K562 (cell line): ENCODE data around the gene LOXHD1. TPM values are rescaled to one million over a fixed set of nuclear protein-coding genes. Genes with fewer than 3 reads are reported as not detected.

Experiments used
- ATAC-seq: fragments of 200-7000 bp; cut with Tn5 transposase; 3 replicates; pipeline ENCODE4 v1.9.1; 2020; ENCODE audit warnings: moderate library complexity
- BruUV-seq: library from RNA; stranded (reverse); fragments of 400-500 nt; replicated peaks from 2 replicates; lab custom pipeline; 2021; lab: Mats Ljungman, UMichigan
- CTCF ChIA-PET: fragments of 300-600 bp; formaldehyde crosslinking; extraction: SDS; loops from one replicate; lab custom pipeline; 2021; ENCODE audit warnings: low intra/inter-chr PET ratio; lab: Yijun Ruan, JAX
- POLR2A ChIA-PET: fragments of 300-600, 350-650 bp; sonication (Branson Sonifier 250); formaldehyde crosslinking; extraction: SDS; loops from one replicate; lab custom pipeline; 2021; ENCODE audit warnings: antibody characterized with exemption, inconsistent platforms; lab: Yijun Ruan, JAX
- DNase-seq, 4 experiments: peaks; one replicate each; pipeline versions ENCODE4 v3.0.0 to v3.0.0-alpha.2; 2011 to 2018; ENCODE audit warnings: low spot score in 3 of 4, mixed read lengths in 3 of 4; ENCODE audit errors: extremely low read depth in 1 of 4
- FAIRE-seq: peaks from 2 replicates; lab custom pipeline; 2011; peaks lifted over from hg19 to GRCh38; lab: Jason Lieb, UNC
- H2AFZ ChIP-seq: 2 replicates; pipeline ENCODE4 v1.6.0; 2011; ENCODE audit warnings: low read depth, low read length, control low read depth, inconsistent platforms
- H3K27ac ChIP-seq: fragments of 200-600 bp; 3 replicates; pipeline ENCODE4 v1.8.0; 2011; ENCODE audit warnings: low read depth, mild to moderate bottlenecking, control low read depth, inconsistent platforms, low read length, moderate library complexity, mixed read lengths; ENCODE audit errors: extremely low read depth
- H3K27me3 ChIP-seq, 2 experiments: fragments of 300-600 bp in 1 of 2; 2 replicates in 1 of 2; 3 replicates in 1 of 2; pipeline versions ENCODE4 v1.6.0 to v1.8.0; 2011; ENCODE audit warnings: inconsistent platforms in 2 of 2, low read length in 2 of 2, mild to moderate bottlenecking in 1 of 2, mixed read lengths in 1 of 2, moderate library complexity in 1 of 2; ENCODE audit not compliant: control insufficient read depth in 2 of 2, insufficient read depth in 2 of 2
- H3K36me3 ChIP-seq: fragments of 300-600 bp; 3 replicates; pipeline ENCODE4 v1.8.0; 2011; ENCODE audit warnings: mild to moderate bottlenecking, low read length, inconsistent platforms; ENCODE audit not compliant: control insufficient read depth, insufficient read depth
- H3K4me1 ChIP-seq, 2 experiments: fragments of 200-600 bp in 1 of 2; replicated peaks in 1 of 2; 2 replicates in 1 of 2; 3 replicates in 1 of 2; pipeline versions ENCODE4 v1.5.1 to v1.8.0; 2011; ENCODE audit warnings: inconsistent platforms in 2 of 2, low read length in 2 of 2, mild to moderate bottlenecking in 1 of 2, mixed read lengths in 1 of 2, moderate library complexity in 1 of 2; ENCODE audit not compliant: control insufficient read depth in 2 of 2, insufficient read depth in 2 of 2
- H3K4me2 ChIP-seq: 2 replicates; pipeline ENCODE4 v1.6.1; 2011; ENCODE audit warnings: low read length, control low read depth, inconsistent platforms, mixed read lengths; ENCODE audit not compliant: insufficient read depth
- H3K4me3 ChIP-seq: fragments of 200-600 bp; sonication (generic), shearing (Covaris generic); 2 replicates; pipeline ENCODE4 v1.5.1; 2016; ENCODE audit warnings: control low read depth, inconsistent platforms
- H3K79me2 ChIP-seq: fragments of 200-600 bp; 3 replicates; pipeline ENCODE4 v1.8.0; 2011; ENCODE audit warnings: low read length, inconsistent platforms; ENCODE audit not compliant: control insufficient read depth, insufficient read depth
- H3K9ac ChIP-seq, 2 experiments: 2 replicates each; pipeline versions ENCODE4 v1.6.0 to v1.6.1; 2011; ENCODE audit warnings: low read depth in 2 of 2, low read length in 2 of 2, control low read depth in 1 of 2, inconsistent platforms in 1 of 2, mild to moderate bottlenecking in 1 of 2, mixed read lengths in 1 of 2; ENCODE audit not compliant: insufficient read depth in 1 of 2
- H3K9me1 ChIP-seq: one replicate; pipeline ENCODE4 v1.6.0; 2011; ENCODE audit warnings: inconsistent platforms, mild to moderate bottlenecking, low read length, moderate library complexity; ENCODE audit not compliant: control insufficient read depth, insufficient read depth
- H3K9me3 ChIP-seq: replicated peaks from 2 replicates; pipeline ENCODE4 v1.5.1; 2011; ENCODE audit warnings: low read depth, low read length, inconsistent platforms; ENCODE audit not compliant: control insufficient read depth, insufficient read depth
- H4K20me1 ChIP-seq: replicated peaks from 2 replicates; pipeline ENCODE4 v1.6.1; 2011; ENCODE audit warnings: low read length, inconsistent platforms, mixed read lengths; ENCODE audit not compliant: control insufficient read depth, insufficient read depth
- CBX5 ChIP-seq: IDR thresholded peaks from 2 replicates; pipeline ENCODE4 v1.6.1; 2014; ENCODE audit warnings: low read depth, borderline replicate concordance
- CEBPG ChIP-seq, 3 experiments: fragments of 200-800 bp in 1 of 3; sonication (Bioruptor generic) in 1 of 3; sonication (generic) in 1 of 3; formaldehyde crosslinking in 1 of 3; IDR thresholded peaks in 2 of 3; conservative IDR thresholded peaks in 1 of 3; 2 replicates each; pipeline versions ENCODE4 v1.6.1 to v1.8.0; 2016 to 2022; ENCODE audit warnings: missing compliant biosample characterization in 2 of 3, missing genetic modification characterization in 2 of 3, mild to moderate bottlenecking in 1 of 3, missing genetic modification reagents in 1 of 3
- ERF ChIP-seq: fragments of 450-650 bp; formaldehyde crosslinking; IDR thresholded peaks from 2 replicates; pipeline ENCODE4 v1.4.0; 2020; ENCODE audit warnings: mild to moderate bottlenecking, mixed read lengths
- FOXA1 ChIP-seq: fragments of 450-650 bp; IDR thresholded peaks from 2 replicates; pipeline ENCODE4 v1.6.1; 2016; ENCODE audit warnings: mild to moderate bottlenecking, borderline replicate concordance
- NR3C1 ChIP-seq: sonication (generic); formaldehyde crosslinking; IDR thresholded peaks from 2 replicates; pipeline ENCODE4 v1.8.1; 2022; ENCODE audit warnings: missing genetic modification reagents
- NUFIP1 ChIP-seq: fragments of 450-650 bp; IDR thresholded peaks from 2 replicates; pipeline ENCODE4 v1.6.1; 2018; ENCODE audit not compliant: partially characterized antibody
- POLR2AphosphoS5 ChIP-seq: IDR thresholded peaks from 2 replicates; pipeline ENCODE4 v1.6.1; 2011; ENCODE audit warnings: mild to moderate bottlenecking, low read depth, low read length, moderate library complexity; ENCODE audit not compliant: control insufficient read depth, insufficient read depth
- RCOR1 ChIP-seq, 2 experiments: IDR thresholded peaks; 2 replicates each; pipeline ENCODE4 v1.6.1; 2012; ENCODE audit warnings: low read depth in 2 of 2, low read length in 2 of 2, borderline replicate concordance in 1 of 2, improper control_type of control experiment in 1 of 2
- SIRT6 ChIP-seq: IDR thresholded peaks from one replicate; pipeline ENCODE4 v1.6.1; 2012; ENCODE audit warnings: low read depth, mild to moderate bottlenecking, control low read depth, inconsistent platforms, low read length, moderate library complexity
- SREBF1 ChIP-seq: fragments of 150-350 bp; IDR thresholded peaks from 2 replicates; pipeline ENCODE4 v1.6.1; 2014; ENCODE audit warnings: antibody characterized with exemption, low read depth, low read length, borderline replicate concordance
- STAT5B ChIP-seq: fragments of 250-450 bp; sonication (Bioruptor Pico); IDR thresholded peaks from 2 replicates; pipeline ENCODE4 v1.8.0; 2021; ENCODE audit warnings: mild to moderate bottlenecking, inconsistent platforms
- ZNF146 ChIP-seq: IDR thresholded peaks from one replicate; pipeline ENCODE4 v1.6.1; 2018; ENCODE audit warnings: missing compliant biosample characterization; ENCODE audit not compliant: unreplicated experiment
- ZNF436 ChIP-seq: fragments of 250-450, 450-650 bp; sonication (Bioruptor Pico); formaldehyde crosslinking; IDR thresholded peaks from 2 replicates; pipeline ENCODE4 v1.7.0; 2020; ENCODE audit warnings: mild to moderate bottlenecking
- ZNF444 ChIP-seq: fragments of 250-450 bp; sonication (Bioruptor Pico); IDR thresholded peaks from 2 replicates; pipeline ENCODE4 v1.4.0; 2020; ENCODE audit warnings: mild to moderate bottlenecking, moderate library complexity
- ZNF695 ChIP-seq: fragments of 450-650 bp; formaldehyde crosslinking; IDR thresholded peaks from 2 replicates; pipeline ENCODE4 v1.4.0; 2020; ENCODE audit warnings: mild to moderate bottlenecking, moderate library complexity
- WGBS: fragments of 100-300 bp; shearing (Covaris generic); methylation state at CpG from one replicate; pipeline ENCODE4 v1.1.6; 2016; ENCODE audit warnings: low coverage, mixed read lengths; ENCODE audit not compliant: insufficient coverage; ENCODE audit errors: missing lambda C conversion rate; 5-methylcytosine and 5-hydroxymethylcytosine counted together
- in situ Hi-C: fragments of 300-500 bp; cut with MboI; formaldehyde crosslinking; loops from 4 replicates; pipeline ENCODE4 v1.15.0; 2018; ENCODE audit warnings: inconsistent platforms, mixed read lengths
- intact Hi-C: fragments of 100-400 bp; cut with micrococcal nuclease; formaldehyde crosslinking; loops from 2 replicates; pipeline ENCODE4 v1.14.2; 2022
- polyA plus RNA-seq, 8 experiments: library from polyadenylated mRNA; depleted of rRNA in 4 of 8; stranded (reverse) in 5 of 8; unstranded in 3 of 8; fragments of >200 nt; fragmentation: Nextera tagmentation in 2 of 8; fragmentation: Illumina TruSeq in 1 of 8; extraction: Ambion mirVana in 2 of 8; extraction: Trizol in 1 of 8; gene quantifications; 2 replicates each; pipeline versions ENCODE4 v1.2.1 to v1.2.3, GENCODE V29; 2011 to 2014; ENCODE audit warnings: inconsistent platforms in 1 of 8, missing spikeins in 1 of 8
- total RNA-seq, 7 experiments: library from RNA; depleted of rRNA in 6 of 7; stranded (reverse); fragments of >200 nt in 6 of 7; fragmentation: Illumina TruSeq in 2 of 7; extraction: Trizol in 2 of 7; gene quantifications; 2 replicates each; pipeline versions ENCODE4 v1.2.1 to v1.2.3, GENCODE V29; 2011 to 2021; ENCODE audit warnings: low replicate concordance in 1 of 7
- TF ChIP-seq, protein P1 (sequence below), 2 experiments: fragments of 250-450 bp in 1 of 2; fragments of 450-650 bp in 1 of 2; sonication (Bioruptor Pico) in 1 of 2; IDR thresholded peaks; 2 replicates each; pipeline versions ENCODE4 v1.6.1 to v1.8.0; 2016 to 2021; ENCODE audit warnings: mild to moderate bottlenecking in 2 of 2, moderate library complexity in 2 of 2, missing compliant biosample characterization in 1 of 2, missing genetic modification characterization in 1 of 2

Gene LOXHD1
- total and polyA plus RNA-seq, 9 of the 15 experiments (the other 6 are each of a cell fraction or from before 2014, with no cell fraction given), result not detected

DNA sequence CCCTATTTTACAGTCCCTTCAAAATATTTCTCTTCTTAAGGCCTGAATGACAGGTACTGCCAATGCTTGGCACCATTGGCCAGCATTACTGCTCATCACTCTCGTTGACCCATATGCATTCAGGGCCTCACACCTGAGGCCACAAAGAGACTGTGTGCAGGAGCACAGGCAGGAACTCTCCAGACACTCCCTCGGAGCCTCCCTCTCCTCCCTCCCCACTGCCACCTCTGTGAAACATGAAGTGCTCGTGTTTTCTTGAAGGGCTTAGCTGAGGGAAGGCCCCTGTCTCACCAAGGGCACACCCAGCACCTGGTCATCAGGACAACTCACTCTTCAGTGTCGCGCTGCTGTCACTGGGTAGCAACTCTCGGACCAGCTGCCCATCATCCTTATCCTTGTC, 85.3 kb downstream of the LOXHD1 start:
- H2AFZ ChIP-seq, result no peak overlapping the region
- ATAC-seq (no peak), DNase-seq (no peak)
- POLR2A ChIA-PET, result interaction anchor here (0.7 kb wide), 1 partner anchor 81 kb away, joined by 3 read pairs; no protein-coding TSS in a partner anchor
- no peaks in the 10 kb centered on the region for H3K36me3 ChIP-seq
- no peaks in the 10 kb centered on the region for H3K79me2 ChIP-seq
- no peaks in the 10 kb centered on the region for H3K9me1 ChIP-seq
- CTCF ChIA-PET, result no interaction called here
- H3K27ac ChIP-seq, result no peak overlapping the region
- TF ChIP-seq ZNF146 (CRISPR knock-in tag), result no peak
- TF ChIP-seq, all 486 proteins: peak for 0
- no peak overlapping the region for H3K9ac ChIP-seq
- no peaks in the 10 kb centered on the region; a peak in 1 of 5 replicates for H3K4me1 ChIP-seq
- H3K27me3 ChIP-seq, result no peaks in the 10 kb centered on the region
- FAIRE-seq, result no peak
- in situ Hi-C loops (no loop called here), intact Hi-C loops (no loop called here)
- WGBS, result 2% methylated on average over 5 of the region's 6 CpGs
- no peaks in the 10 kb centered on the region for H4K20me1 ChIP-seq
- BruUV-seq, result no TSS peak
- no peaks in the 10 kb centered on the region for H3K9me3 ChIP-seq
- H3K4me3 ChIP-seq, result no peak overlapping the region
- H3K4me2 ChIP-seq, result no peak overlapping the region

- Histone ChIP-seq H3K4me1 (no peaks in the 10 kb centered on the region; a peak in 1 of 5 replicates), H3K9me3 (no peaks in the 10 kb centered on the region), H4K20me1 (no peaks in the 10 kb centered on the region), H3K36me3 (no peaks in the 10 kb centered on the region), H3K4me2 (no peak overlapping the region), H3K4me3 (no peak overlapping the region), H3K79me2 (no peaks in the 10 kb centered on the region), H3K27ac (no peak overlapping the region), H3K9me1 (no peaks in the 10 kb centered on the region), H3K27me3 (no peaks in the 10 kb centered on the region), H2AFZ (no peak overlapping the region), H3K9ac (no peak overlapping the region)
- in situ Hi-C loops, result no loop called here
- BruUV-seq, result no TSS peak
- ATAC-seq, result no peak
- CTCF ChIA-PET, result no interaction called here
- no peak for FAIRE-seq
- POLR2A ChIA-PET, result interaction anchor here (0.5 kb wide), 1 partner anchor 188 kb away, joined by 3 read pairs; no protein-coding TSS in a partner anchor
- WGBS, result 2% methylated on average over 6 of the region's 6 CpGs
- intact Hi-C loops, result no loop called here
- no peak for DNase-seq
- TF ChIP-seq ZNF444 (CRISPR knock-in tag), result no peak
- TF ChIP-seq NR3C1 (CRISPR knock-in tag), result no peak
- TF ChIP-seq ERF (CRISPR knock-in tag), result no peak
- TF ChIP-seq SIRT6, result no peak
- no peak for TF ChIP-seq NUFIP1
- no peak for TF ChIP-seq RCOR1 (IDR thresholded peaks at IDR 0.05; ENCODE audit: borderline replicate concordance in 1 of 2, low read depth in 2 of 2, low read length in 2 of 2)
- no peak for TF ChIP-seq POLR2AphosphoS5
- TF ChIP-seq CEBPG (CRISPR knock-in tag; IDR thresholded peaks at IDR 0.05), result no peak
- no peak for TF ChIP-seq CEBPG (tag; conservative IDR thresholded peaks at IDR 0.05 in 1 of 2, IDR thresholded peaks at IDR 0.05 in 1 of 2)
- TF ChIP-seq ZNF436 (CRISPR knock-in tag), result no peak
- no peak for TF ChIP-seq ZNF695 (CRISPR knock-in tag)
- TF ChIP-seq CBX5, result no peak
- TF ChIP-seq SREBF1, result no peak
- TF ChIP-seq FOXA1, result no peak
- TF ChIP-seq, protein P1, sequence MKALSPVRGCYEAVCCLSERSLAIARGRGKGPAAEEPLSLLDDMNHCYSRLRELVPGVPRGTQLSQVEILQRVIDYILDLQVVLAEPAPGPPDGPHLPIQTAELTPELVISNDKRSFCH (CRISPR knock-in tag; IDR thresholded peaks at IDR 0.05), result no peak
- TF ChIP-seq, protein P1 (tag; IDR thresholded peaks at IDR 0.05), result no peak
- TF ChIP-seq STAT5B, result no peak
Observed at GRCh38 chr18:46570666-46571065, 86.4 kb downstream of the LOXHD1 start.
